ENCODE results near the gene BSG.

DNA sequence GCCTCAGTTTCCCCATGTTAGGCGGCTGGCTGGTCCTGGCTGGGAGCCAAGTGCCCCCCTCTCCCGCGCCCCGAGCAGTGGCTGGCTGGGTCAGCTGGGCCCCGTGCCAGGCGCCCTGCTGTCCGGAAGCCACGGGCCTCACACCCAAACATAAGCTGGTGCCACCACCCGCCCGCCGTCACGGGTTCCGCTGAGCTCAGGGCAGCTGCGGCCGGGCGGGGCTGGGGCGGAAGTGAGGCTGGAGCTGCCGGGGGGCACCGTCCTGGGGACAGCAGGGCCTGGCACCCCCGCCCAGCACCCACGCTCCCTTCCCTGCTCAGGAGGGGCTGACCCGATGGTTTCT lies 36.6 kb downstream of the BSG start:
- TF ChIP-seq SPI1 (IDR thresholded peaks at IDR 0.05; ENCODE audit: borderline replicate concordance, insufficient read depth, low read depth, low read length) (no peak), NBN (IDR thresholded peaks at IDR 0.05) (no peak), BHLHE40 (IDR thresholded peaks at IDR 0.05; ENCODE audit: borderline replicate concordance in 1 of 2, low read depth in 2 of 2, low read length in 1 of 2) (no peak), JUNB (IDR thresholded peaks at IDR 0.05) (no peak), RCOR1 (conservative IDR thresholded peaks at IDR 0.05; ENCODE audit: low read depth, low read length) (no peak), POLR2AphosphoS5 (IDR thresholded peaks at IDR 0.05; ENCODE audit: low read length) (no peak), TCF12 (IDR thresholded peaks at IDR 0.05; ENCODE audit: low read depth, low read length) (no peak)
- TF ChIP-seq, protein P1, sequence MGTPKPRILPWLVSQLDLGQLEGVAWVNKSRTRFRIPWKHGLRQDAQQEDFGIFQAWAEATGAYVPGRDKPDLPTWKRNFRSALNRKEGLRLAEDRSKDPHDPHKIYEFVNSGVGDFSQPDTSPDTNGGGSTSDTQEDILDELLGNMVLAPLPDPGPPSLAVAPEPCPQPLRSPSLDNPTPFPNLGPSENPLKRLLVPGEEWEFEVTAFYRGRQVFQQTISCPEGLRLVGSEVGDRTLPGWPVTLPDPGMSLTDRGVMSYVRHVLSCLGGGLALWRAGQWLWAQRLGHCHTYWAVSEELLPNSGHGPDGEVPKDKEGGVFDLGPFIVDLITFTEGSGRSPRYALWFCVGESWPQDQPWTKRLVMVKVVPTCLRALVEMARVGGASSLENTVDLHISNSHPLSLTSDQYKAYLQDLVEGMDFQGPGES (IDR thresholded peaks at IDR 0.05), result no peak
- TF ChIP-seq, protein P2, sequence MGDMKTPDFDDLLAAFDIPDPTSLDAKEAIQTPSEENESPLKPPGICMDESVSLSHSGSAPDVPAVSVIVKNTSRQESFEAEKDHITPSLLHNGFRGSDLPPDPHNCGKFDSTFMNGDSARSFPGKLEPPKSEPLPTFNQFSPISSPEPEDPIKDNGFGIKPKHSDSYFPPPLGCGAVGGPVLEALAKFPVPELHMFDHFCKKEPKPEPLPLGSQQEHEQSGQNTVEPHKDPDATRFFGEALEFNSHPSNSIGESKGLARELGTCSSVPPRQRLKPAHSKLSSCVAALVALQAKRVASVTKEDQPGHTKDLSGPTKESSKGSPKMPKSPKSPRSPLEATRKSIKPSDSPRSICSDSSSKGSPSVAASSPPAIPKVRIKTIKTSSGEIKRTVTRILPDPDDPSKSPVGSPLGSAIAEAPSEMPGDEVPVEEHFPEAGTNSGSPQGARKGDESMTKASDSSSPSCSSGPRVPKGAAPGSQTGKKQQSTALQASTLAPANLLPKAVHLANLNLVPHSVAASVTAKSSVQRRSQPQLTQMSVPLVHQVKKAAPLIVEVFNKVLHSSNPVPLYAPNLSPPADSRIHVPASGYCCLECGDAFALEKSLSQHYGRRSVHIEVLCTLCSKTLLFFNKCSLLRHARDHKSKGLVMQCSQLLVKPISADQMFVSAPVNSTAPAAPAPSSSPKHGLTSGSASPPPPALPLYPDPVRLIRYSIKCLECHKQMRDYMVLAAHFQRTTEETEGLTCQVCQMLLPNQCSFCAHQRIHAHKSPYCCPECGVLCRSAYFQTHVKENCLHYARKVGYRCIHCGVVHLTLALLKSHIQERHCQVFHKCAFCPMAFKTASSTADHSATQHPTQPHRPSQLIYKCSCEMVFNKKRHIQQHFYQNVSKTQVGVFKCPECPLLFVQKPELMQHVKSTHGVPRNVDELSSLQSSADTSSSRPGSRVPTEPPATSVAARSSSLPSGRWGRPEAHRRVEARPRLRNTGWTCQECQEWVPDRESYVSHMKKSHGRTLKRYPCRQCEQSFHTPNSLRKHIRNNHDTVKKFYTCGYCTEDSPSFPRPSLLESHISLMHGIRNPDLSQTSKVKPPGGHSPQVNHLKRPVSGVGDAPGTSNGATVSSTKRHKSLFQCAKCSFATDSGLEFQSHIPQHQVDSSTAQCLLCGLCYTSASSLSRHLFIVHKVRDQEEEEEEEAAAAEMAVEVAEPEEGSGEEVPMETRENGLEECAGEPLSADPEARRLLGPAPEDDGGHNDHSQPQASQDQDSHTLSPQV (IDR thresholded peaks at IDR 0.05), result no peak
- TF ChIP-seq, protein P3, sequence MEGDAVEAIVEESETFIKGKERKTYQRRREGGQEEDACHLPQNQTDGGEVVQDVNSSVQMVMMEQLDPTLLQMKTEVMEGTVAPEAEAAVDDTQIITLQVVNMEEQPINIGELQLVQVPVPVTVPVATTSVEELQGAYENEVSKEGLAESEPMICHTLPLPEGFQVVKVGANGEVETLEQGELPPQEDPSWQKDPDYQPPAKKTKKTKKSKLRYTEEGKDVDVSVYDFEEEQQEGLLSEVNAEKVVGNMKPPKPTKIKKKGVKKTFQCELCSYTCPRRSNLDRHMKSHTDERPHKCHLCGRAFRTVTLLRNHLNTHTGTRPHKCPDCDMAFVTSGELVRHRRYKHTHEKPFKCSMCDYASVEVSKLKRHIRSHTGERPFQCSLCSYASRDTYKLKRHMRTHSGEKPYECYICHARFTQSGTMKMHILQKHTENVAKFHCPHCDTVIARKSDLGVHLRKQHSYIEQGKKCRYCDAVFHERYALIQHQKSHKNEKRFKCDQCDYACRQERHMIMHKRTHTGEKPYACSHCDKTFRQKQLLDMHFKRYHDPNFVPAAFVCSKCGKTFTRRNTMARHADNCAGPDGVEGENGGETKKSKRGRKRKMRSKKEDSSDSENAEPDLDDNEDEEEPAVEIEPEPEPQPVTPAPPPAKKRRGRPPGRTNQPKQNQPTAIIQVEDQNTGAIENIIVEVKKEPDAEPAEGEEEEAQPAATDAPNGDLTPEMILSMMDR (IDR thresholded peaks at IDR 0.05 in 2 of 3, conservative IDR thresholded peaks at IDR 0.05 in 1 of 3; ENCODE audit: control insufficient read depth in 2 of 3, extremely low read depth in 1 of 3, insufficient read depth in 1 of 3, low read depth in 3 of 3, low read length in 3 of 3), result no peak
